Right forelimb (tissue), 1 donor: ENCODE results near the gene PTDSS2.

Experiments used
- DNase-seq: peaks from one replicate; pipeline ENCODE4 v3.0.0-alpha.2; 2018

Gene PTDSS2

GRCh38 chr11:494761-495536, 44.9 kb downstream of the PTDSS2 start:
- DNase-seq: no peak

GRCh38 chr11:495537-495931, 45.5 kb downstream of the PTDSS2 start:
- DNase-seq: no peak

- DNase-seq: no peak
Observed at GRCh38 chr11:496834-497564, 46.9 kb downstream of the PTDSS2 start.

GRCh38 chr11:497565-498296, 47.7 kb downstream of the PTDSS2 start:
- no peak for DNase-seq

- DNase-seq: no peak
Observed at GRCh38 chr11:498297-499181, 48.5 kb downstream of the PTDSS2 start.

- DNase-seq: no peak
Observed at GRCh38 chr11:499201-500076, 49.4 kb downstream of the PTDSS2 start.

GRCh38 chr11:501001-501682, 51.1 kb downstream of the PTDSS2 start:
- DNase-seq: no peak

GRCh38 chr11:501683-502287, 51.7 kb downstream of the PTDSS2 start:
- DNase-seq: no peak

- no peak for DNase-seq
Observed at GRCh38 chr11:502288-503178, 52.5 kb downstream of the PTDSS2 start.

GRCh38 chr11:503179-503981, 53.3 kb downstream of the PTDSS2 start:
- DNase-seq: no peak

- DNase-seq: peak; percentile 62
Observed at GRCh38 chr11:504053-504993, 54.2 kb downstream of the PTDSS2 start.

- DNase-seq: no peak
Observed at GRCh38 chr11:504994-505344, 54.9 kb downstream of the PTDSS2 start.

GRCh38 chr11:506238-506994, 56.3 kb downstream of the PTDSS2 start:
- DNase-seq: peak; percentile 99

GRCh38 chr11:506995-507726, 57.1 kb downstream of the PTDSS2 start, which contains the start of gene RNH1:
Gene RNH1 (minus strand): TSS chr11:507242. CDS start chr11:502162, 5,080 bp downstream.
- peak; percentile 100 for DNase-seq

- no peak for DNase-seq
Observed at GRCh38 chr11:507727-508515, 57.8 kb downstream of the PTDSS2 start.
